ENCODE results near the gene PTH1R.

PTH1R gene

GRCh38 chr3:46835054-46835453, 42.5 kb upstream of the PTH1R start:
- Histone ChIP-seq H3K9me3 (ENCODE audit: control insufficient read depth, insufficient read depth, low read length) (no peaks in the 10 kb centered on the region; the same call in 1 of the 2 replicates), H3K4me3 (ENCODE audit: low read length) (no peak overlapping the region), H3F3A (ENCODE audit: control insufficient read depth, insufficient read depth) (no peaks in the 10 kb centered on the region), H3K9me2 (replicated peaks; ENCODE audit: control insufficient read depth, low read length) (no peaks in the 10 kb centered on the region), H3K27ac (ENCODE audit: low read depth, low read length) (no peak overlapping the region), H4K20me1 (ENCODE audit: control insufficient read depth, insufficient read depth, low read depth, low read length) (no peaks in the 10 kb centered on the region), H3K27me3 (ENCODE audit: control insufficient read depth, low read length) (no peaks in the 10 kb centered on the region), H3K4me2 (ENCODE audit: low read length) (no peak overlapping the region), H3K4me1 (ENCODE audit: control insufficient read depth, low read length) (no peaks in the 10 kb centered on the region), H3K79me2 (ENCODE audit: control insufficient read depth, low read length) (no peaks in the 10 kb centered on the region), H3K36me3 (ENCODE audit: control insufficient read depth, low read length) (no peaks in the 10 kb centered on the region)
- TF ChIP-seq CTCF (IDR thresholded peaks at IDR 0.05; ENCODE audit: low read depth, low read length, poor library complexity, severe bottlenecking) (no peak), EZH2phosphoT487 (IDR thresholded peaks at IDR 0.05; ENCODE audit: borderline replicate concordance, low read length) (no peak)

GRCh38 chr3:46835491-46835890, 42.0 kb upstream of the PTH1R start:
- no peaks in the 10 kb centered on the region for H3K27me3 ChIP-seq (ENCODE audit: control insufficient read depth, low read length)
- no peaks in the 10 kb centered on the region for H3K36me3 ChIP-seq (ENCODE audit: control insufficient read depth, low read length)
- no peak overlapping the region for H3K4me3 ChIP-seq (ENCODE audit: low read length)
- TF ChIP-seq CTCF (IDR thresholded peaks at IDR 0.05; ENCODE audit: low read depth, low read length, poor library complexity, severe bottlenecking), result no peak
- no peak for TF ChIP-seq EZH2phosphoT487 (IDR thresholded peaks at IDR 0.05; ENCODE audit: borderline replicate concordance, low read length)
- no peaks in the 10 kb centered on the region for H3K9me2 ChIP-seq (replicated peaks; ENCODE audit: control insufficient read depth, low read length)
- H3K27ac ChIP-seq (ENCODE audit: low read depth, low read length), result no peak overlapping the region
- H3K4me1 ChIP-seq (ENCODE audit: control insufficient read depth, low read length), result no peaks in the 10 kb centered on the region
- H4K20me1 ChIP-seq (ENCODE audit: control insufficient read depth, insufficient read depth, low read depth, low read length), result no peaks in the 10 kb centered on the region
- no peaks in the 10 kb centered on the region for H3F3A ChIP-seq (ENCODE audit: control insufficient read depth, insufficient read depth)
- no peaks in the 10 kb centered on the region; the same call in none of the 2 replicates for H3K9me3 ChIP-seq (ENCODE audit: control insufficient read depth, insufficient read depth, low read length)
- H3K79me2 ChIP-seq (ENCODE audit: control insufficient read depth, low read length), result no peaks in the 10 kb centered on the region
- H3K4me2 ChIP-seq (ENCODE audit: low read length), result no peak overlapping the region

GRCh38 chr3:46838301-46838700, 39.2 kb upstream of the PTH1R start:
- Histone ChIP-seq H3K27ac (ENCODE audit: low read depth, low read length) (no peak overlapping the region), H3K9me2 (replicated peaks; ENCODE audit: control insufficient read depth, low read length) (no peaks in the 10 kb centered on the region), H3K4me1 (ENCODE audit: control insufficient read depth, low read length) (no peaks in the 10 kb centered on the region), H3K36me3 (ENCODE audit: control insufficient read depth, low read length) (no peaks in the 10 kb centered on the region), H3K4me2 (ENCODE audit: low read length) (no peak overlapping the region), H3K79me2 (ENCODE audit: control insufficient read depth, low read length) (no peaks in the 10 kb centered on the region), H3K9me3 (ENCODE audit: control insufficient read depth, insufficient read depth, low read length) (no peaks in the 10 kb centered on the region; the same call in none of the 2 replicates), H4K20me1 (ENCODE audit: control insufficient read depth, insufficient read depth, low read depth, low read length) (no peaks in the 10 kb centered on the region), H3K4me3 (ENCODE audit: low read length) (no peak overlapping the region), H3F3A (ENCODE audit: control insufficient read depth, insufficient read depth) (no peaks in the 10 kb centered on the region), H3K27me3 (ENCODE audit: control insufficient read depth, low read length) (0 out of 2 replicates have a peak, but pooled peaks cover 4% of the 10 kb centered on the region)
- no peak for TF ChIP-seq EZH2phosphoT487 (IDR thresholded peaks at IDR 0.05; ENCODE audit: borderline replicate concordance, low read length)
- no peak for TF ChIP-seq CTCF (IDR thresholded peaks at IDR 0.05; ENCODE audit: low read depth, low read length, poor library complexity, severe bottlenecking)
